ENCODE measurements around the gene CA4.
"Not testable (repeated sequence)": the region's sequence is repeated elsewhere in the genome, so short reads cannot be mapped to it uniquely, and the experiment has no call there.

Gene CA4

GRCh38 chr17:60174035-60174434, 24.3 kb downstream of the CA4 start:
- no peak for DNase-seq (ENCODE audit: low spot score)

GRCh38 chr17:60174767-60175166, 25.0 kb downstream of the CA4 start:
- DNase-seq (ENCODE audit: low spot score) = not testable (repeated sequence)

GRCh38 chr17:60176763-60177162, 27.0 kb downstream of the CA4 start:
- not testable (repeated sequence) for DNase-seq (ENCODE audit: low spot score)

- DNase-seq (ENCODE audit: low spot score) = not testable (repeated sequence)
Measured at GRCh38 chr17:60178180-60178579, 28.4 kb downstream of the CA4 start.

GRCh38 chr17:60180380-60180779, 30.6 kb downstream of the CA4 start:
- not testable (repeated sequence) for DNase-seq (ENCODE audit: low spot score)

GRCh38 chr17:60186372-60186771, 36.6 kb downstream of the CA4 start:
- DNase-seq (ENCODE audit: low spot score) = not testable (repeated sequence)

- DNase-seq (ENCODE audit: low spot score) = peak; percentile 67
Measured at GRCh38 chr17:60186846-60187745, 37.3 kb downstream of the CA4 start.

GRCh38 chr17:60188759-60189158, 39.0 kb downstream of the CA4 start:
- no peak for DNase-seq (ENCODE audit: low spot score)

- DNase-seq (ENCODE audit: low spot score) = not testable (repeated sequence)
Measured at GRCh38 chr17:60190032-60190431, 40.3 kb downstream of the CA4 start.

GRCh38 chr17:60193032-60193431, 43.3 kb downstream of the CA4 start:
- DNase-seq (ENCODE audit: low spot score) = not testable (repeated sequence)

- no peak for DNase-seq (ENCODE audit: low spot score)
Measured at GRCh38 chr17:60193482-60193881, 43.7 kb downstream of the CA4 start.

GRCh38 chr17:60194141-60194540, 44.4 kb downstream of the CA4 start:
- DNase-seq (ENCODE audit: low spot score) = not testable (repeated sequence)

- DNase-seq (ENCODE audit: low spot score) = not testable (repeated sequence)
Measured at GRCh38 chr17:60198630-60199029, 48.9 kb downstream of the CA4 start.

GRCh38 chr17:60205782-60206181, 56.0 kb downstream of the CA4 start:
- not testable (repeated sequence) for DNase-seq (ENCODE audit: low spot score)

GRCh38 chr17:60208302-60208701, 58.5 kb downstream of the CA4 start:
- DNase-seq (ENCODE audit: low spot score) = not testable (repeated sequence)

All from hematopoietic multipotent progenitor cell treated with erythropoietin and hydrocortisone succinate and interleukin-3 and kit ligand, for 15 days (in vitro differentiated cells).